Measurements from ENCODE around the gene ARHGEF37. TPM values are rescaled to one million over a fixed set of nuclear protein-coding genes. Genes with fewer than 3 reads are reported as not detected.

The ARHGEF37 gene
- total RNA-seq, 1 donor from 2014 or later, result 9.2 TPM

DNA sequence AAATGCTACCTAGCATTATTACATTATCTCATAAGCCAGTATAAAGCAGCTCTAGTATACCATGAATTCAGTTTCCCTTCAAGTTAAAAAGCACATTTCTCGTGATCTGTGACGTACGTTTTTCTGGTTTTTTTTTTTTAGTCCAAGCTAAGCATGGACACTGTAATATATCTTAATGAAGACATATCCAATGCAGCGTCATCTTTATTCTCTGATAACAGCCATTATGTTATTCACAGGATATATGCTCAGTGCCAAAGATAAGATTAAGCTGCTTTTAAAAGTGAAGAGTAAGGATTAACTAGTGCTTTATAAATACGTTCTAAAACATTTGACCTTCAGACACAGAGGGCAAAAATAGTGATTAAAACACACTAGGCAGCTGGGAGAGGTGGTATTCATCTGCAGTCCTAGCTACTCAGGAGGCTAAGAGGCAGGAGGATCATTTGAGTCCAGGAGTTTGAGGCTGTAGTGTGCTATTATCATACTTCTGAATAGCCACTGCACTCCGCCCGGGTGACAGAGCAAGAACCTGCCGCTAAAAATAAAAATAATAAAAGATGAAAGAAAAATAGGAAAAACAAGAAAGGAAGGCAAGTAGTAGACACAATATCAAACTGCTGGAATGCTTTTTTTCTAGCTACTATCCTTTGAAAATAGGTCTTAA lies 37.8 kb upstream of the ARHGEF37 start:
- TF ChIP-seq, protein P1, sequence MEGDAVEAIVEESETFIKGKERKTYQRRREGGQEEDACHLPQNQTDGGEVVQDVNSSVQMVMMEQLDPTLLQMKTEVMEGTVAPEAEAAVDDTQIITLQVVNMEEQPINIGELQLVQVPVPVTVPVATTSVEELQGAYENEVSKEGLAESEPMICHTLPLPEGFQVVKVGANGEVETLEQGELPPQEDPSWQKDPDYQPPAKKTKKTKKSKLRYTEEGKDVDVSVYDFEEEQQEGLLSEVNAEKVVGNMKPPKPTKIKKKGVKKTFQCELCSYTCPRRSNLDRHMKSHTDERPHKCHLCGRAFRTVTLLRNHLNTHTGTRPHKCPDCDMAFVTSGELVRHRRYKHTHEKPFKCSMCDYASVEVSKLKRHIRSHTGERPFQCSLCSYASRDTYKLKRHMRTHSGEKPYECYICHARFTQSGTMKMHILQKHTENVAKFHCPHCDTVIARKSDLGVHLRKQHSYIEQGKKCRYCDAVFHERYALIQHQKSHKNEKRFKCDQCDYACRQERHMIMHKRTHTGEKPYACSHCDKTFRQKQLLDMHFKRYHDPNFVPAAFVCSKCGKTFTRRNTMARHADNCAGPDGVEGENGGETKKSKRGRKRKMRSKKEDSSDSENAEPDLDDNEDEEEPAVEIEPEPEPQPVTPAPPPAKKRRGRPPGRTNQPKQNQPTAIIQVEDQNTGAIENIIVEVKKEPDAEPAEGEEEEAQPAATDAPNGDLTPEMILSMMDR (IDR thresholded peaks at IDR 0.05; ENCODE audit: insufficient read depth, low read length, severe bottlenecking), result no peak
- FAIRE-seq (no peak), DNase-seq (ENCODE audit: low read depth) (no peak)
- Histone ChIP-seq H3K36me3 (ENCODE audit: control insufficient read depth, insufficient read depth, low read length) (peaks cover 17% of the 10 kb centered on the region), H3K4me3 (ENCODE audit: low read depth, low read length) (no peak overlapping the region), H3K27me3 (ENCODE audit: control insufficient read depth, insufficient read depth, low read length) (no peaks in the 10 kb centered on the region)

DNA sequence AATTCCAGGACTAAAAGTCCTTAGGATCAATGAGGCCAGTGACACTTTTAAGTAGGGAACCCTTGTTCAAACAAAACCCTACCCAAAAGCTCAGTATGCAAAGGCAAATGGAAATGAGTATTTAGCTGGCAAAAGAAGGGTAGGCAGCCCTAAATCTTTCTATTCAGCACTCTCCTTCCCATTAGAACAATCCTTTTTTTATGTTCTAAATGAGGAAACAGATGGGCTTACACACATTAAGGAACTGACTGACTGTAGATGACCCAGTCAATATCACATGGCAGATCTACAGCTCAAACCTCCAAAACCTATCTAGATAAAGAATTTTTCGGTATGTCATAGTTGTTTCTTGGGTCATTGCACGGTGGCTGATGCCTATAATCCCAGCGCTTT lies 37.3 kb upstream of the ARHGEF37 start:
- H3K4me3 ChIP-seq (ENCODE audit: low read depth, low read length), result no peak overlapping the region
- FAIRE-seq (no peak), DNase-seq (ENCODE audit: low read depth) (no peak)
- TF ChIP-seq, protein P1 (IDR thresholded peaks at IDR 0.05; ENCODE audit: insufficient read depth, low read length, severe bottlenecking), result no peak
- no peaks in the 10 kb centered on the region for H3K27me3 ChIP-seq (ENCODE audit: control insufficient read depth, insufficient read depth, low read length)
- H3K36me3 ChIP-seq (ENCODE audit: control insufficient read depth, insufficient read depth, low read length), result peaks cover 17% of the 10 kb centered on the region

GRCh38 chr5:149545327-149545726 lies 36.0 kb upstream of the ARHGEF37 start:
- no peak for DNase-seq (ENCODE audit: low read depth)
- TF ChIP-seq, protein P1 (IDR thresholded peaks at IDR 0.05; ENCODE audit: insufficient read depth, low read length, severe bottlenecking), result no peak
- Histone ChIP-seq H3K36me3 (ENCODE audit: control insufficient read depth, insufficient read depth, low read length) (peaks cover 19% of the 10 kb centered on the region), H3K27me3 (ENCODE audit: control insufficient read depth, insufficient read depth, low read length) (no peaks in the 10 kb centered on the region), H3K4me3 (ENCODE audit: low read depth, low read length) (no peak overlapping the region)
- no peak for FAIRE-seq

- DNase-seq (ENCODE audit: low read depth), result peak; percentile 84
- no peaks in the 10 kb centered on the region for H3K27me3 ChIP-seq (ENCODE audit: control insufficient read depth, insufficient read depth, low read length)
- FAIRE-seq, result no peak
- no peak overlapping the region for H3K4me3 ChIP-seq (ENCODE audit: low read depth, low read length)
- H3K36me3 ChIP-seq (ENCODE audit: control insufficient read depth, insufficient read depth, low read length), result peaks cover 19% of the 10 kb centered on the region
- TF ChIP-seq, protein P1 (IDR thresholded peaks at IDR 0.05; ENCODE audit: insufficient read depth, low read length, severe bottlenecking), result no peak
Measured at GRCh38 chr5:149546974-149547373, 34.3 kb upstream of the ARHGEF37 start.

DNA sequence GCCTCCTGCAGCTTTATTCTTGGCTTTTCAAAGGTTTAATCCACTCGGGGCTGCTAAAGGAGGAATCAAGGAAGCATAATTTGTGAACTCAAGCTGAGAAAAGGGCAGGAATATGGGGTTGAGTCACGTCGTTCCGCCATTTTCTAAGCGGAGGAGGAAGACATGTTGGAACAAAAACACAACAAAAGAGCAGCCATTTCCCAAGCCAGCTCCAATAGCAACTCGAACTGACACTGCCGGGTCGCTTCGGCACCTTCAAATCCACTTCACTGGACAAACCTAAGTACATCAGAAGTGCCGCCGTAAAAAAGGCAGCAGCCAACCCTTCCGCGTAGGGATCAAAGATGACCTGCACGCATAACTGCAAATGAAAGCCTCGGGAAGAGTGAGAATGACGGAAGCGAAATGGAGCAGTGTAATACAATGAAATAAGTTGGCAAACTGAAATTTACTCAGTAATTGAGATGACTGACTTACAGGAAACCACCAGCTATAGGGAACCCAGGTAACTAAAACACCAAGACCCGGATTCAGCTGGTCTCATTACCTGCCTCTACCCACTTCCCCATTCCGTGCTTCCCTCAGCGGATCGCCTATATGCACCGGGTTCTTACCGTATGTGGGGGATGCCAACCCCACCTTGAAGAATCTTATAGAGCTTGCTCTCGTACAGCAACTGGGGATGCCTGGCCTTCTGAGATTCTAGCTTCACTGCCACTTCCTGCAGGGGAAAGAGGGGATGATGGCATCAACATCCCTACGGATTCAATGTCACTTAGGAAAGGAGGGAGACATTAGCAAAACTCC lies 31.6 kb upstream of the ARHGEF37 start:
- Histone ChIP-seq H3K4me3 (ENCODE audit: low read depth, low read length) (peak overlapping the region; percentile 89), H3K36me3 (ENCODE audit: control insufficient read depth, insufficient read depth, low read length) (peaks cover 13% of the 10 kb centered on the region), H3K27me3 (ENCODE audit: control insufficient read depth, insufficient read depth, low read length) (no peaks in the 10 kb centered on the region)
- TF ChIP-seq, protein P1 (IDR thresholded peaks at IDR 0.05; ENCODE audit: insufficient read depth, low read length, severe bottlenecking), result no peak
- peak; percentile 85 for DNase-seq (ENCODE audit: low read depth)
- FAIRE-seq, result no peak

All from bronchial epithelial cell (primary cell).